HG03103 (cell line): ENCODE measurements around the gene EFHD1.
"Not testable (repeated sequence)": the region's sequence is repeated elsewhere in the genome, so short reads cannot be mapped to it uniquely, and the experiment has no call there.

Experiments
- ATAC-seq: cut with Tn5 transposase; IDR thresholded peaks from one replicate; pipeline ENCODE4 v1.9.1; 2021; ENCODE audit warnings: low read depth; ENCODE audit not compliant: unreplicated experiment

EFHD1 gene

GRCh38 chr2:232646726-232647125 lies 13.3 kb downstream of the EFHD1 start:
- ATAC-seq, result no peak

- ATAC-seq, result no peak
These were observed 13.9 kb downstream of the EFHD1 start for GRCh38 chr2:232647261-232647660.

GRCh38 chr2:232649033-232649432 lies 15.6 kb downstream of the EFHD1 start:
- no peak for ATAC-seq

- no peak for ATAC-seq
These were observed 19.1 kb downstream of the EFHD1 start for GRCh38 chr2:232652505-232652851.

GRCh38 chr2:232653441-232653840 lies 20.0 kb downstream of the EFHD1 start:
- no peak for ATAC-seq

- no peak for ATAC-seq
These were observed 22.0 kb downstream of the EFHD1 start for GRCh38 chr2:232655392-232655791.

- ATAC-seq, result no peak
These were observed 24.9 kb downstream of the EFHD1 start for GRCh38 chr2:232658217-232658785.

GRCh38 chr2:232659359-232659758 lies 26.0 kb downstream of the EFHD1 start:
- no peak for ATAC-seq

GRCh38 chr2:232662486-232663260 lies 29.3 kb downstream of the EFHD1 start:
- ATAC-seq, result no peak

GRCh38 chr2:232666051-232666805 lies 32.8 kb downstream of the EFHD1 start:
- ATAC-seq, result no peak

GRCh38 chr2:232667989-232668583 lies 34.7 kb downstream of the EFHD1 start:
- ATAC-seq, result no peak

- no peak for ATAC-seq
These were observed 35.5 kb downstream of the EFHD1 start for GRCh38 chr2:232668805-232669444.

- ATAC-seq, result no peak
These were observed 39.2 kb downstream of the EFHD1 start for GRCh38 chr2:232672588-232672987.

- no peak for ATAC-seq
These were observed 41.1 kb downstream of the EFHD1 start for GRCh38 chr2:232674491-232674890.

GRCh38 chr2:232675381-232675780 lies 42.0 kb downstream of the EFHD1 start:
- no peak for ATAC-seq

GRCh38 chr2:232680006-232680405 lies 46.6 kb downstream of the EFHD1 start:
- ATAC-seq, result no peak

GRCh38 chr2:232681527-232681926 lies 48.1 kb downstream of the EFHD1 start:
- no peak for ATAC-seq

- no peak for ATAC-seq
These were observed 50.0 kb downstream of the EFHD1 start for GRCh38 chr2:232683368-232683767.

- ATAC-seq, result not testable (repeated sequence)
These were observed 52.0 kb downstream of the EFHD1 start for GRCh38 chr2:232685391-232685790.

GRCh38 chr2:232687382-232688160 lies 54.2 kb downstream of the EFHD1 start:
- no peak for ATAC-seq
